Measurements from ENCODE around the gene HS3ST2. TPM values are rescaled to one million over a fixed set of nuclear protein-coding genes. Genes with fewer than 3 reads are reported as not detected.

Gene HS3ST2
- total RNA-seq, 2 experiments from 2014 or later: not detected

DNA sequence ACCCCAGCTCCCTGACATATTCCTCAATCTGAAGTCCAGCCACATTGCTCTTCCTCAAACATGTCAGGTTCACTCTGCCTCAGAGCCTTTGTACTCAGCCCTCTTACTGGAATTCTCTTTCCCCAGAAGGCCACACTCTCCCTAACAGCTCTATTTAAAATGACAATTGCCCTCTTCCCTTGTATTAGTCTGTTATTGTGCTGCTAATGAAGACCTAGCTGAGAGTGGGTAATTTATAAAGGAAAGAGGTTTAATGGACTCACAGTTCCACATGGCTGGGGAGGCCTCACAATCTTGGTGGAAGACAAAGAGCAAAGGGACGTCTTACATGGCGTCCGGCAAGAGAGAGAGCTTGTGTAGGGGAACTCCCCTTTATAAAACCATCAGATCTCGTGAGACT lies 46.0 kb downstream of the HS3ST2 start:
- no peak for DNase-seq
- Mint-ChIP-seq H3K27ac (no peak overlapping the region), H3K9me3 (no peaks in the 10 kb centered on the region), H3K27me3 (ENCODE audit: low read depth) (peaks cover 9% of the 10 kb centered on the region), H3K4me1 (ENCODE audit: low read depth) (no peaks in the 10 kb centered on the region), H3K4me3 (no peak overlapping the region), H3K36me3 (ENCODE audit: low read depth) (no peaks in the 10 kb centered on the region)
- intact Hi-C loops (cut with micrococcal nuclease): no loop called here
- CTCF ChIA-PET: interaction anchor here (0.6 kb wide), 1 partner anchor 204 kb away, joined by 3 read pairs; no protein-coding TSS in a partner anchor

DNA sequence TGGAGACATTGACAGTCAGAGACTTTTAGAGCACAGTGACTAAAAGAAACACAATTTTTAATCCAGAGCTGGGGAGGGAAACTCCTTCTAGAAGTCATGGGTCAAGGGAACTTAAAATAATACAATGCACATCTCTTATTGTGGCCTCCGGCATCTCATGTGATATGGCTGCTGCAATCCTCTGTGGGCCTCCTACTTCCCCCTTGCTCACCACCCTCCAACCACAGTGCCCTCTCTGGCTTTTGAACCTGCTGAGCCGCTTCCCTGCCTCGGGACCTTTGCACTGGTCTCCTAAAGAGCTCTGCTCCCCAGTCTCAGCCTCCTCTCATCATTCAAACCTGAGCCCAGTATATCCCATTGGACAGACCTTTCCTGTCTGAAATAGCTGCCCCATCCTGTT lies 47.6 kb downstream of the HS3ST2 start:
- no peak overlapping the region for H3K27ac Mint-ChIP-seq
- H3K9me3 Mint-ChIP-seq: no peaks in the 10 kb centered on the region
- no peak overlapping the region for H3K4me3 Mint-ChIP-seq
- no peaks in the 10 kb centered on the region for H3K36me3 Mint-ChIP-seq (ENCODE audit: low read depth)
- DNase-seq: no peak
- intact Hi-C loops (cut with micrococcal nuclease): no loop called here
- peaks cover 9% of the 10 kb centered on the region for H3K27me3 Mint-ChIP-seq (ENCODE audit: low read depth)
- CTCF ChIA-PET: no interaction called here
- H3K4me1 Mint-ChIP-seq (ENCODE audit: low read depth): no peaks in the 10 kb centered on the region

DNA sequence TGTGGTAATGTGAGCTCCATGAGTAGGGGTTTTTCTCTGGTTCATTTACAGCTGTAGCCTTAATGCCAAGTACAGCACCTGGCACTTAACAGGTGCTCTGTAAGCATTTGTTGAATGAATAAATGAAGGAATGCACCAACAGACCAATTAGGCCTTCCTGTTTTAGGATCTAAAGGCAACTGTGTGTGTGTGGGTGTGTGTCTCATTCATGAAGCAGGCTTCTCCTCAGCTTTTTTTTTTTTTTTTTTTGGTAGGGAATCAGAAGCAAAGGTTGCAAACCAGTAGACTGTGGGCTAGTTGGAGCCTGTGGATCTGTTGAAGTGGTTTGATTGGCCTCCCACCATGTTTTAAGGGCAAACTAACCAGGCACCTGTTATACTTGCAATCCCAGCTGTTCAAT lies 48.1 kb downstream of the HS3ST2 start:
- no peak overlapping the region for H3K27ac Mint-ChIP-seq
- no peak overlapping the region for H3K4me3 Mint-ChIP-seq
- CTCF ChIA-PET: no interaction called here
- intact Hi-C loops (cut with micrococcal nuclease): no loop called here
- H3K36me3 Mint-ChIP-seq (ENCODE audit: low read depth): no peaks in the 10 kb centered on the region
- no peaks in the 10 kb centered on the region for H3K9me3 Mint-ChIP-seq
- no peaks in the 10 kb centered on the region for H3K4me1 Mint-ChIP-seq (ENCODE audit: low read depth)
- DNase-seq: no peak
- peaks cover 9% of the 10 kb centered on the region for H3K27me3 Mint-ChIP-seq (ENCODE audit: low read depth)

DNA sequence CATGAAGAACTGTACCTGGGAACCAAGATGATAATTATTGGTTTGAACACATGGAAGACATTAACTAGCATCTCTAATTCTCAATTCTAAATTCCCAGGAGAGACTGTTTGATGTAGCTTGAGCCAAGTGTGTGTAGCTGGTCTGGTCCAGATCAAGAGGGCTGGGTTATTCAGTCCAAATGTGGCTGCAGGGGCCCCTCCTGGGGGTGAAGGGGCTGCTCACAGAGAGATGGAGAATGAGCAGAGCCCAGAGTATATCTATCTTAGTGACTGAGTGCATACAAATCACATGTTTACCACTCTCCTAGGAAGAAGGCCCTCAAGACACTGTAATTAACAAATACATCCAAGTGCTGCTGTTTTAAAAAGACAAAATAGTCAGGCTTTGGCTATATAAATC lies 50.4 kb downstream of the HS3ST2 start:
- intact Hi-C loops (cut with micrococcal nuclease): no loop called here
- no peak for DNase-seq
- Mint-ChIP-seq H3K4me1 (ENCODE audit: low read depth) (no peaks in the 10 kb centered on the region), H3K4me3 (no peak overlapping the region), H3K36me3 (ENCODE audit: low read depth) (no peaks in the 10 kb centered on the region), H3K27me3 (ENCODE audit: low read depth) (peaks cover 7% of the 10 kb centered on the region), H3K27ac (no peak overlapping the region), H3K9me3 (no peaks in the 10 kb centered on the region)
- CTCF ChIA-PET: no interaction called here

DNA sequence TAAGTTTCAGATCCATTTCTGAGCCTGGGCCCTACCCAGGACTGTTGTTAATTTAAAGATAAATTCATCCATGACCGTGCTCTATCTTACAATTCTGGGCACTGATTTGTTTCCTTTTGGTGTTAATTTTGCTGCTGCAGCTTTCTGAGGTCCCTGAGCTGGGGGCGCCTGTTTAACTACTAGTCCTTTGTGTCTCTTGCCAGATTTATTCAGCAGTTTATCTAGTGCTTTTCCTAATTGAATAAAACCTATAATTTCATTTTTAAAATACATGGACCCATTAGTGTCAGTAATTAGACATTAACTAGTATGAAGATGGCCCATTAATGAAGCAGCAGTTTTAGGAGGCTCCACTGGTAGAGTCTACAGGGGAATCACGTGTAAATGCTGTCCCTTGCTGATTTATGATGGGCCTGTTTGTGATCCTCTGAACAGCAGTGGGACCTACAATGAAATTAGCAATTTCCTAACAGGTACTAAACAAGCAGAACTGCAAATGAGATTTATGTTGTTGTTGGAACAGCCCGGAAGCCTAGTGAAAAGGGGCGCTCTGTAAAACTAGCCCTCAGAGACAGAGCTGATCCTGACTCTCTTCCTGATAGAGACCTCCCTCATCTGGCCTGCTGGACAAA lies 54.7 kb downstream of the HS3ST2 start:
- Mint-ChIP-seq H3K36me3 (ENCODE audit: low read depth) (no peaks in the 10 kb centered on the region), H3K4me3 (no peak overlapping the region), H3K27me3 (ENCODE audit: low read depth) (peaks cover 3% of the 10 kb centered on the region), H3K9me3 (no peaks in the 10 kb centered on the region), H3K27ac (no peak overlapping the region), H3K4me1 (ENCODE audit: low read depth) (no peaks in the 10 kb centered on the region)
- CTCF ChIA-PET: no interaction called here
- DNase-seq: no peak
- intact Hi-C loops (cut with micrococcal nuclease): no loop called here

DNA sequence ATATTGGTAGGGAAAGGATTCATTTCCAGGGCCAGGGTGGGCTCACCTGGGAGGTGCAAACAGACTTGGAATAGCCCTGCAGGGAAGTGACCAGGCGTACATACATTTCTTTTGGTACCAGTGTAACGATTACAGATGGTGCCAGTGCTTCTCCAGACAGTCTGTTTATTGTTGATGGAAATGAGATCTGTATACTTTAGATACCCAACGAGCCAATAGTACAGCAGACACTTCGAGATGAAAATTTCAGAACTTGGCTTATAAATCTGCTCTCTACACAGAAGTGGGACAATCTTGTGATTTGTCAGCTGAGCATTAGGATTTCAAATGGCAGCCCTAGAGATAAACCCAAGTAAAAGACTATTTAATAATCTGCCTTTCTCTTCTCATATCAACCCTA lies 57.9 kb downstream of the HS3ST2 start:
- H3K9me3 Mint-ChIP-seq: no peaks in the 10 kb centered on the region
- H3K36me3 Mint-ChIP-seq (ENCODE audit: low read depth): no peaks in the 10 kb centered on the region
- no peak for DNase-seq
- intact Hi-C loops (cut with micrococcal nuclease): no loop called here
- no peak overlapping the region for H3K27ac Mint-ChIP-seq
- H3K4me3 Mint-ChIP-seq: no peak overlapping the region
- no peaks in the 10 kb centered on the region for H3K27me3 Mint-ChIP-seq (ENCODE audit: low read depth)
- H3K4me1 Mint-ChIP-seq (ENCODE audit: low read depth): no peaks in the 10 kb centered on the region
- CTCF ChIA-PET: no interaction called here

DNA sequence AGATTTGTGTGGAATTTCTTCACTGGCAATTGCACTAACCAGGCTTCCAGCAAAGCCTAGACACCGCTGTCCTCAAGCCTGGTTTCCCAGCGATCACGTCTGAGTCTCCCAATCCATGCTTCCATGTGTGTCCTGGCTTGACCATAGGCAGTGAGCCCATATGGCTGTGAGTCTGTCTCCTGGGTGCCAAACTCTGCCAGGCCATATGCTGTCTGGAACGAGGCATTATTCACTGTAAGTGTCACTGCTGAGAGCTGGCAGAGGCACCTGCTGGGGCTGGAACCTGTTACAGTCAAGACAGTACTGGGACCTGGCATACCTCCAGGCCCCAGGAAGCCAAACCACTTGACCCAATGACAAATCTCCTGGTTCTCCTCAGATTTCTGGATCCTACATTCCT lies 60.4 kb downstream of the HS3ST2 start:
- DNase-seq: no peak
- intact Hi-C loops (cut with micrococcal nuclease): no loop called here
- Mint-ChIP-seq H3K27ac (no peak overlapping the region), H3K27me3 (ENCODE audit: low read depth) (peaks cover 11% of the 10 kb centered on the region), H3K9me3 (no peaks in the 10 kb centered on the region), H3K4me3 (no peak overlapping the region), H3K36me3 (ENCODE audit: low read depth) (no peaks in the 10 kb centered on the region), H3K4me1 (ENCODE audit: low read depth) (no peaks in the 10 kb centered on the region)
- CTCF ChIA-PET: no interaction called here

DNA sequence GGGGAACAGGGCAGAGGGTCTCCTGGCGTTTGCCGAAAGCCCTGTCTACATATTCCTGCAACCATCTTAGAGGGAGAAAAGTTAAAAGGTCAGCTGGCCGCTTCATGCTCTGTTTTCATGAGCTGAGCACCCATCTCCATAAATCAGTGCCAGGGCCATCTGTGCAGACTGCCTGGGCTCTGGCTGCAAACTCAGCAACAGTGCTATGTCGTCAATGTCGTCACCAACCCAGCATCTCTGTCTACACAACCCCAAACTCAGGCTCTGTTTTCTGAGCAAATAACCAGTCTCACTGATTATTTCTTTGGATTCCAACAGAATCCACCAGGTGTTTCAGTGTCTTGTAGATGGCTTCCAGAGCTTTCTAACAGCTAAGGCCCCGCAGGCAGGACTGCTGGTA lies 65.0 kb downstream of the HS3ST2 start:
- H3K27ac Mint-ChIP-seq: no peak overlapping the region
- H3K4me1 Mint-ChIP-seq (ENCODE audit: low read depth): no peaks in the 10 kb centered on the region
- intact Hi-C loops (cut with micrococcal nuclease): no loop called here
- CTCF ChIA-PET: no interaction called here
- DNase-seq: no peak
- H3K4me3 Mint-ChIP-seq: no peak overlapping the region
- H3K27me3 Mint-ChIP-seq (ENCODE audit: low read depth): peaks cover 11% of the 10 kb centered on the region
- H3K36me3 Mint-ChIP-seq (ENCODE audit: low read depth): no peaks in the 10 kb centered on the region
- no peaks in the 10 kb centered on the region for H3K9me3 Mint-ChIP-seq

DNA sequence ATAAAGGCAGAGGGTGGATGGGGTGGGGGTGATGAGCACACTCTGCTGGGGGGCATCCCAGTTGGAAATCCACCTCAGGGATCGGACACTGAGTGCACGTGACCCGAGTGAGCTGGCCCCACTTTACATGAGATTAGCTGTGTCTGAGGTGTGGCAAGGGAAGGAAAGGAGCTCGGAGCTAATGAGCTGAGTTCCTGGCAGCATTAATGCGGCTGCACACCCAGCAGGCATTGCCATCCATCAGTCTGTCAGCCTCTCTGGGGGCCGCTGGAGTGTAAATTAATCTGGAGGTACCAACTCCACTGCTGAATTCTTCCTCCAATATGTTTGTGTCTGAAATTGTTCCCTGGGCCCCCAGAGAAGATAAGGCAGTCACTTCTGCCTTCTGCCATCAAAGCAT lies 65.5 kb downstream of the HS3ST2 start:
- H3K27me3 Mint-ChIP-seq (ENCODE audit: low read depth): peaks cover 11% of the 10 kb centered on the region
- no peaks in the 10 kb centered on the region for H3K9me3 Mint-ChIP-seq
- intact Hi-C loops (cut with micrococcal nuclease): no loop called here
- H3K27ac Mint-ChIP-seq: no peak overlapping the region
- H3K36me3 Mint-ChIP-seq (ENCODE audit: low read depth): no peaks in the 10 kb centered on the region
- CTCF ChIA-PET: no interaction called here
- no peaks in the 10 kb centered on the region for H3K4me1 Mint-ChIP-seq (ENCODE audit: low read depth)
- no peak for DNase-seq
- no peak overlapping the region for H3K4me3 Mint-ChIP-seq

DNA sequence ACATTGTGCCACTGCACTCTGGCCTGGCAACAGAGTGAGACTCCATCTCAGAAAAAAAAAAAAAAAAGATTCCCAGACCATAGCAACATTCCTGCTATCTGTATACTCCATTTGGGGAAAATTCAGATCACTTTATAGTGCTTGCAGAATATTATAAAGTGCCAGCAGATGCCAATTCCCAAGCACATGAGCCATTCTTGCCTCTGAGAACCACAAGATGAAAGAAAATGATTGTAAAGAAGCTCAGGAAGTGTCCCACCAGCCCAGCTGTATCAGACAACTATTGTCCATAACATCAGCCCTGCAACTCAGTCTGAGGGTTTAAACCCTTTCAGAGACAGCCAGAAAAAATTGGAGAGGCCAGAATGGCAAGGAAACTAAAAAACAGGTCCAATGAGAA lies 69.0 kb downstream of the HS3ST2 start:
- CTCF ChIA-PET: interaction anchor here (0.7 kb wide), 1 partner anchor 62 kb away, joined by 3 read pairs; no protein-coding TSS in a partner anchor
- intact Hi-C loops (cut with micrococcal nuclease): no loop called here

DNA sequence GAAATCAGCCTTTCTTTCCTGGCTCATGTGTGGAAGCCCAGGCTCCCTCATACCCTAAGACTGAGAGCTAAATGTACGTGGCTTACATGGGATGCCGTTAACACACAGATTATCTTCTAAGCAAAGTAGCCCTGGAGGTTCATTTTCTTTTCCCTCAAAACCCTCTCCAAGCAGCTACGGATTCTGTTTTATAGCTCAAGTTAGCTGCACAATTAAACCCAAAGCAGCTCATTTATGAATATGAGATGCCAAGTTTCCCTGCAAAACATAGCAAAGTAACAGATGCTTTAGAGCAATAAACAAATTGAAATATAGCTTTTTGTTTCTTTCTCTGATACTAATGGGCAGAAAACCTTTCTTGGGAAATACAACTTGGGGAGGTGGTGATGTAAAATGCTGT lies 72.0 kb downstream of the HS3ST2 start:
- no peak overlapping the region for H3K27ac Mint-ChIP-seq
- DNase-seq: no peak
- peaks cover 4% of the 10 kb centered on the region for H3K27me3 Mint-ChIP-seq (ENCODE audit: low read depth)
- CTCF ChIA-PET: interaction anchor here (0.7 kb wide), 1 partner anchor 179 kb away, joined by 4 read pairs; no protein-coding TSS in a partner anchor
- no peaks in the 10 kb centered on the region for H3K36me3 Mint-ChIP-seq (ENCODE audit: low read depth)
- H3K4me1 Mint-ChIP-seq (ENCODE audit: low read depth): no peaks in the 10 kb centered on the region
- intact Hi-C loops (cut with micrococcal nuclease): no loop called here
- no peak overlapping the region for H3K4me3 Mint-ChIP-seq
- H3K9me3 Mint-ChIP-seq: no peaks in the 10 kb centered on the region

More for the DNA sequence above, 69.0 kb downstream of the HS3ST2 start:
- Mint-ChIP-seq H3K27me3 (ENCODE audit: low read depth) (peaks cover 8% of the 10 kb centered on the region), H3K9me3 (no peaks in the 10 kb centered on the region), H3K4me1 (ENCODE audit: low read depth) (no peaks in the 10 kb centered on the region), H3K4me3 (no peak overlapping the region), H3K36me3 (ENCODE audit: low read depth) (no peaks in the 10 kb centered on the region), H3K27ac (no peak overlapping the region)
- no peak for DNase-seq

DNA sequence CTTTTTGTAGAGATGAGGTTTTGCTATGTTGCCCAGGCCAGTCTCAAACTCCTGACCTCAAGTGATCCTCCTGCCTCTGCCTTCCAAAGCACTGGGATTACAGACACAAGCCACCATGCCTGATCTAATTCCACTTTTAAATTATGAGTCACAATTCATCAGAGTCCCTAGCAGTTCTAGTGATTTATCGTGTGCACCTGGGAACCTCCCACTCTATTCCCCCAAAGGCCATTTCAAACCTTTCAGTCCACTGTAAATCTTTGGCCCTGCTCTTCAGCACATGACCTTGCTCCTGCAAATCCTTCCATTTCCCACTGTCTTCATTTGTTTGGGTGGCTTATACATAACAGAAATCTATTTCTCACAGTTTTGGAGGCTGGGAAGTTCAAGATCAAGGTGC lies 73.0 kb downstream of the HS3ST2 start:
- CTCF ChIA-PET: no interaction called here
- H3K4me3 Mint-ChIP-seq: no peak overlapping the region
- intact Hi-C loops (cut with micrococcal nuclease): no loop called here
- H3K27me3 Mint-ChIP-seq (ENCODE audit: low read depth): peaks cover 4% of the 10 kb centered on the region
- no peak overlapping the region for H3K27ac Mint-ChIP-seq
- no peaks in the 10 kb centered on the region for H3K4me1 Mint-ChIP-seq (ENCODE audit: low read depth)
- no peak for DNase-seq
- no peaks in the 10 kb centered on the region for H3K36me3 Mint-ChIP-seq (ENCODE audit: low read depth)
- H3K9me3 Mint-ChIP-seq: no peaks in the 10 kb centered on the region

DNA sequence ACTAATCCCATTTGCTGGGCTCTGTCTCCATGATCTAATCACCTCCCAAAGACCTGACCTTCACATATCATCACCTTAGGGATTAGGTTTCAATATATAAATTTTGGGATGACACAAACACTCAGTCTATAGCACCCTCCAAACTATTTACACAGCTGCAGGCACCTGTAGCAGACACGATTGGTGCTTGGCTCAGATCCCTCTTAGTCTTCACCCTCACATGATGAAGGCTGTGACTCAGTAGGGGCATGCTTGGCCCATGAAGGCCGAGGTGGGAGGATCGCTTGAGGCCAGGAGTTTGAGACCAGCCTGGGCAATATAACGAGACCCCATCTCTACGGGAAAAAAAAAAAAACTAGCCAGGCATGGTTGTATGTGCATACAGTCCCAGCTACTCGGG lies 73.5 kb downstream of the HS3ST2 start:
- Mint-ChIP-seq H3K36me3 (ENCODE audit: low read depth) (no peaks in the 10 kb centered on the region), H3K27ac (no peak overlapping the region), H3K9me3 (no peaks in the 10 kb centered on the region), H3K4me1 (ENCODE audit: low read depth) (no peaks in the 10 kb centered on the region), H3K4me3 (no peak overlapping the region), H3K27me3 (ENCODE audit: low read depth) (peaks cover 4% of the 10 kb centered on the region)
- intact Hi-C loops (cut with micrococcal nuclease): no loop called here
- CTCF ChIA-PET: no interaction called here
- no peak for DNase-seq

Measured in activated naive CD4-positive, alpha-beta T cell treated with anti-CD3 and anti-CD28 coated beads for 36 hours (primary cell).